HG03108 (cell line): ENCODE measurements around the gene REV3L.
"Not testable (repeated sequence)": the region's sequence is repeated elsewhere in the genome, so short reads cannot be mapped to it uniquely, and the experiment has no call there.

ENCODE experiments used
- ATAC-seq: cut with Tn5 transposase; IDR thresholded peaks from one replicate; pipeline ENCODE4 v1.9.1; 2021; ENCODE audit warnings: moderate library complexity; ENCODE audit not compliant: unreplicated experiment

The REV3L gene

DNA sequence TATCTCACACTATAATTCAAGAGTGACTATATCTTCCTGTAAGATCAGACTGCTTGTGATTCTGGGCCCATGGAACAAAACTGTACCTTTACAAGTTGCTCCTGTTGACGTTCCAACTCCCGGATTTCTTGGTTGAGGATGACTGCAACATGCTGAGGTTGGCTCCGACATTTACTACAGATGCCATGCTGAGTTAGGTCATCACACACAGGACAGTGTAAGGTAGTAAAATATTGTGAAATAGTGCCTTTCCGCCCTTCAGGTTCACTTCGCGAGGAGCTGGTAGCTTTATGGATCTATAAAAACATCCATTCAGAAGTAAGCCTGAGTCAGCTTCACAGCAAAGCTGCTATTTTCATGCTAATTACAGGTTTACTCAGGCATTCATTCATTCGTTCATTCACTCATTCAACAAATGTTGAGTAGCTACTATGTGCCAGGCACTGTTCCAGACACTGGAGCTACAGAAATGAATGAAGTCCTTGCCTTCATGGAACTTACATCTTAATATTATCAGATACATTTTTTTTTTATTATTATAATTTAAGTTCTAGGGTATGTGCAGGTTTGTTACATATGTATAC is 175.7 kb downstream of the REV3L start:
- no peak for ATAC-seq

DNA sequence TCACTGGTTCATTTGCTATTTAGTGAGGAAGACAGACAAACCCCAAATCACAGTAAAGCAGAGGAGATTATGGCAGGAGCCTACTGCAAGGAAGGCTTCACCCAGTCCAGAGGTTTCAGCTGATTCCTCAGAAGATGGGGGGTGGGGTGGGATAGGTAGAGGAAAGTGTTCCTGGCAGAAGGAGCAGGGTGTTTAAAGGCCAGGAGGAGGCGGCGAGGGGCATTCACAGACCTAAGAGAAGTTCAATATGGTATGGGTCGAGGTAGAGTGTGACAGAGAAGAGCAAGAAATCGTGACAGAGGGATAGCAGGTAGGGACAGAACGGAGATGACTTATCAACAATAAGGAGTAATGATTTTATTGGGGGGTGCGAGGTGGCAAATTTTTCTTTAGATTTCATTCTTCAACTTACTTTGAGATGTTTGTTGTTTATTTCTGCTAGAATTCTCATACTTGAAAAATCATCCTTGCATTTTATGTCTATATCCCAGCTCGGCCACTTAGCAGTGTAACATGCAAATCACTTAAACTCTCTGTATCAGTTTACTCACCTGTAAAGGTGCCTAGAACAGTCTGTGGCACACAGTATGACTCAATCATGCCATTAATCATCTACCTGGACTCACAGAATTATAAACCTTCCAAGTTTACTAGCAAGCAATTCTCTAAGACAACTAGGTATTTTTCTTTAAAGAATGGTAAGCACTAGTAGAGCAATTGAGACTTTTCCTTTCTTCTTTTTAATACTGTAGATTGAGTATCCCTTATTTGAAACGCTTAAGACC is 176.7 kb downstream of the REV3L start:
- no peak for ATAC-seq

DNA sequence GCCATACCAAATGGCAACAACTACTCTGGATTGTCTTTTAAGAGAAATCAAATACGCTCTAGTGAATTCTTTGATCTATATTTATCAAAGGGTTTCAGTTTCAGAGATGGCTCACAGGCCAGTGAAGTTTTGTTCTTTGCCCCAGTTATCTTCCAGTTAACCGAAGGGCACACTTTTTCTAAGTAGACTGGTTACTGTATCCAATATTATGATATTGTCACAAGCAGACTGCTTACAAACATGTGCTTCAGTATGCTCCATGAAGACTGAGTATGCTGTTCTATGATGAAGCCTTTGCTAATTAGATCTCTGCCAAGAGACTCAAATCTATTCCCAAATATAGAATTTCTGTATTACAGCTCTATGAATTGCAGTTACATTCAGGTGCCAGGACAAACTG is 181.1 kb downstream of the REV3L start:
- ATAC-seq = peak; percentile 57

DNA sequence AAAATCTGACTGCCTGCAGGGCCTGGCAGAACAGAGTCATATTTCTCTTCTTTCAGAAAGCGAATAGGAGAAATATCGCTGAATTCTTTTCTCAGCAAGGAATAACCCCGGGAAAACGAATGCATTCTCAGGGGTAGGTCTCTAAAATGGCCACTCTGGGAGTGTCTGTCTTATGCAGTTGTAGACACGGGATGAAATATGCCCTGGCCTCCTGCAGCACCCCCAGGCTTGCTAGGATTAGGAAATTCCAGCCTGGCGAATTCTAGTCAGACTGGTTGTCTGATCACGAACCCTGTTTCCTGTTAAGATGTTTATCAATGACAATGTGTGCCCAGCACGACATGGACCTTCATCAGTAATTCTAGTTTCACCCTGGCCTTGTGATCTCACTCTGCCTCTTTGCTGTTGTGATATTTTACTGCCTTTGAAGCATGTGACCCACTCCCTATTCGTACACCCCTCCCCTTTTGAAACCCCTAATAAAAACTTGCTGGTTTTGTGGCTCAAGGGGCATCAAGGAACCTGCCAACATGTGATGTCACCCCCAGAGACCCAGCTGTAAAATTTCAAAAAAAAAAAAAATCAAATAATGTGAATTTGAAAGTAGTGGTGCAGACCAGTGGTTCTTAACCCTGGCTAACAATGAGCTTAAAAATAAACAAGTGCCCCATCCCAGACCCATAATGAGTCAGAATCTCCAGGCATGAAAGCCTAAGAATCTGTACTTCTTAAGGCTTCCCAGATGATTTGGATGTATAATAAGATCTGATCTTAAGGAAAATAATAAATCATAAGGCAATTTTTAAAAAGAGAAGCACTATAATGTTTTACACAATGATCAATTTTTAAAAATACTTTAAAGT is 181.8 kb downstream of the REV3L start:
- ATAC-seq = not testable (repeated sequence)

DNA sequence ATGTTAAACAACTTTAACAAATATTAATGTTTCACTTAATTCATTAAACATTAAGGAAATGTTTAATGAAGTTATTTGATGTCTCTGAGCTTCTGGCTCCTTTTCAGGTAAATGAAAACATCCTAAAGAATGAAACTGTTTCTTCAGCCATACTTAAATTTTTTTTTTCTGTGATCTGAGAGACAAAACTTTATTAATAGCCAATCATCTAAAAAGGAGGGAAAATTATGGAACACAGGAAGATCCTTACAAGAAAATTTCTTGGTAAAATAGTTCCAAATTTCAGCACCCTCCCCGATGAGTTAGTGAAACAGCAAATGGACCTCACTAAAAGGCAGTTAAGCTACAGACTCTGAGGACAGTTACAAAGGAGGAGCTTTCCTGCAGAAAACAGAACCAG is 185.2 kb downstream of the REV3L start:
- ATAC-seq = no peak

DNA sequence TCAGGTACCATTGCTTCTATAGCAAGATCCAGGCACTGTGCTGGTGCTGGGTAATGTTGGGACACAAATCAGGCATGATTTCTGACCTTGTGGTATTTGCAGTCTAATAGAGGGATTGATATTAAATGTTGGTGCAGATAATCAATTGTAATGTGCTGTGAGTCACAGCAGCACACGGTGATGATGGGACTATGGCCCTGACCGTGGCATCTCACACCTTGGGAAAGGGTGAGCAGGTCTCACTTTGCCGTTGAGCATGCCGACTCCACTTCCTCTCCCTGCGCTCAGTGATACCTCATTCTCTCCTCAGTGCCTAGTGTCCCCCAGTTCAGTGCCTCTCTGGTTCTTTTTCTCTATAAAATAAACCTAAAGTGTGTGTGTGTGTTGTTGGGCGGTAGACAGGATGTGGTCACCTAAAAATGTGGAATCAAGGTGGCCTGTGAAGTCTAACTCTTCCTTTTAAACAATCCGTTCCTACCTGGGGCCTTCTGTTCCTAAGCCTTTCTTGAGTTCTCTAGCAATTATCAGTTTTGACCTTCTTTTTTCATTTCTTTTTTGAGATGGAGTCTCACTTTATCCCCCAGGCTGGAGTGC is 188.5 kb downstream of the REV3L start:
- ATAC-seq = no peak

DNA sequence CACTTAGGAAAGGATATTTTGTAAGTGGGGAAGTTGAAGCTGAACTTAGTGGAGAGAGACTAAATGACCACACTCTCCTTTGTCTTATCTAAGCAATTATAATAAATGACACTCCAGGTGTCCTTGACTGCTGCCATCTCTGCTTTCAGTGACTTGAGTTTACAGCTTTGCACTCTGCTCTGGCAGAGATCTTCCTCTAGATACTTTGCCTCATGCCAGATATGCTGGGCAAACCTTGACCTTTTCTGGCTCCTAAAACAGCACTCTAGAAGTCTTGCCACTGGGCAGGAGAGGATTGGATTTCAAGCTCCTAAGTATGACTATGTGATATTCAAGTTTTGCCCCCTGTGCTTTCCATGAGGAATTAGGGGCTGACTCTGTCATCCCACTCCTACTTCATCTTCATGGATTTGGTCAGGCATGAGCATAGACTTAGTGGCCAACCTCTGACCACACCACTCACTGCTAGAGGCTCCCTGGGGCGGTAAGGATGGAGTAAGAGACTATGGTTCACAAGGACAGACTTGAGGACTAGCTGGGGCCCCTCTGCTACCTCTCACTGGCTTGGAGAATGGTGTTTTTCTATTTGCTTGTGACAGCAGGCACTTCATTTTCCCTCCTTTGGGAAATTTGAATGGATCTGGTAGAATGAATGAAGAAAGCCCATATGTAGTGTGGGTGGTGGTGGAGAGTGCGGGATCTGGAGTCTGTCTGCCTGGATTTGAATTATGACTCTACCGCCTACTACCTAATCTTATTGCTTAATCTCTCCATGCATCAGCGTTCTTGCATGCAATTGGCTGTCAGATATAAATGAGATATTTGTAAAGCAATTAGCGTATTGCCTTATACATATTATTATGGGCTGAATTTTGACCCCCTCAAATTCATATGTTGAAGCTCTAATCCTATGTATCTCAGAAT is 191.4 kb downstream of the REV3L start:
- peak; percentile 14 for ATAC-seq

DNA sequence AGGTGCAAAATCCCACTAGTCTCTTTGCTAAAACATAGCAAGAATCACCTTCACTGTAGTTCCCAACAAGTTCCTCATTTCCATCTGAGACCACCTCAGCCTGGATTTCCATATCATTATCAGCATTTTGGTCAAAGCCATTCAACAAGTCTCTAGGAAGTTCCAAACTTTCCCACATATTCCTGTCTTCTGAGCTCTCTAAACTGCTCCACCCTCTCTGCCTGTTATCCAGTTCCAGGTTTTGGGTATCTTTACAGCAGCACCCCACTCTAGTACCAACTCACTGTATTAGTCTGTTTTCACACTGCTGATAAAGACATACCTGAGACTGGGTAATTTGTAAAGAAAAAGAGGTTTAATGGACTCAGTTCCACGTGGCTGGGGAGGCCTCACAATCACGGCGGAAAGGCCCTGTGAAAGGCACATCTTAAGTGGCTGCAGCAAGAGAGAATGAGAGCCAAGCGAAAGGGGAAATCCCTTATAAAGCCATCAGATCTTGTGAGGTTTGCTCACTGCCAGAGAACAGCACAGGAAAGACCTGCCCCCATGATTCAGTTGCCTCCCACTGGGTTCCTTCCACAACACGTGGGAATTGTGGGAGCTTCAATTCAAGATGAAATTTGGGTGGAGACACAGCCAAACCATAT is 192.2 kb downstream of the REV3L start:
- peak; percentile 77 for ATAC-seq

DNA sequence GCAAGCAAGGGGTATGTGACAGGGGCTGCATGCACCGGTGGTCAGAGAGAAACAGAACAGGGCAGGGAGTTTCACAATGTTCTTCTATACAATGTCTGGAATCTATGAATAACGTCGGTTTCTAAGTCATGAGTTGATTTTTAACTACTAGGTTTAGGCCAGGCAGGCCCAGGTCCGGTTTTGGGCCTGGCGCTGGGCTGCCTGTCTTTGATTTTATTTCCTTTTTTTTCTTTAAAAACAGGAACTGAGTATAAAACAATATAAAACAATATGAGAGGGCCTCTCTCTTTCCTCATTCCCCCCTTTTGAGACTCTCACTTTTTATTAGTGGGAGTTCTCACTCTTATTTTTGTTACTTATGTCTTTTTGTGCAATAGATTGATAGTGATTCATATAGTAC is 198.7 kb downstream of the REV3L start:
- not testable (repeated sequence) for ATAC-seq

DNA sequence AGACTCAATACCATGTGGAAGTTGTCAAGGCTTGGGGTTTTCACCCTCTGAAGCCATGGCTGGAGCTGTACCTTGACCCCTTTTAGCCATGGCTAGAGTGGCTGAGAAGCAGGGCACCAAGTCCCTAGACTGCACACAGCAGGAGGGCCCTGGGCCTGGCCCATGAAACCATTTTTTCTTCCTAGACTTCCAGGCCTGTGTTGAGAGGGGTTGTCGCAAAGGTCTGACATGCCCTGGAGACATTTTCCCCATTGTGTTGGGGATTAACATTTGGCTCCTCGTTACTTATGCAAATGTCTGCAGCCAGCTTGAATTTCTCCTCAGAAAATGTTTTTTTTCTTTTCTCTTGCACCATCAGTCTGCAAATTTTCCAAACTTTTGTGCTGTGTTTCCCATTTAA is 199.3 kb downstream of the REV3L start:
- ATAC-seq = no peak

DNA sequence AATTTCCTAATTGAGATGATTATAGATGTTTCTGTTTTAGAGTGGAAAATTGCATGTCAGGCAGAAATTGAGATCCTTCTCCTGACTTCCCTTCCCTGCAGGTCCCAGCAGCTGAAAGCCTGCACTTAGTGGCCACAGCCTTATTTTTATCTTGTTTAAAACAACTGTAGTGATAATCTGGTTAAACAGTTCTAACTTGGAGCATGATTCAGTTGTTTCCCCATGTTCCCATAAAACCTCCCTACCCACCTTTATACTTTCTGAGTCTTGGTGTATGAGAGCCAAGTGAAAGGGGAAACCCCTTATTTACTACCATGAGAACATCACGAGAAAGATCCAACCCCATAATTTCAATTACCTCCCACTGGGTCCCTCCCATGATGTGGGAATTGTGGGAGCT is 200.5 kb downstream of the REV3L start:
- no peak for ATAC-seq

DNA sequence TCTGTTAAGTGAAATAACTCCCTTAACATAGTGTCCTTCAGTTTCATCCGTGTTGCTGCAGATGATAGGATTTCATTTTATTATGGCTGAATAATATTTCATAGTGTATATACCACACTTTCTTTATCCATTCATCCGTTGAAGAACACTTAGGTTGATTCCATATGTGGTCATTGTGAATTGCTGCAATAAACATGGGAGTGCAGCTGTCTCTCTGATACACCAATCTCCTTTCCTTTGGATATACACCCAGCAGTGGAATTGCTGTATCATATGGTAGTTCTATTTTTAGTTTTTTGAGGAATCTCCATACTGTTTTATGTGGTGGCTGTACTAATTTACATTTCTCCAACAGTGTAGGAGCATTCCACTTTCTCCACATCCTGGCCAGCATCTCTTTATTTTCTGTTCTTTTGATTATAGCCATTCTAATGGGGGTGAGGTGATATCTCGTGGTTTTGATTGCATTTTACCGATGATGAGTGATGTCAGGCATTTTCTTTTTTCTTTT is 202.5 kb downstream of the REV3L start:
- ATAC-seq = no peak

DNA sequence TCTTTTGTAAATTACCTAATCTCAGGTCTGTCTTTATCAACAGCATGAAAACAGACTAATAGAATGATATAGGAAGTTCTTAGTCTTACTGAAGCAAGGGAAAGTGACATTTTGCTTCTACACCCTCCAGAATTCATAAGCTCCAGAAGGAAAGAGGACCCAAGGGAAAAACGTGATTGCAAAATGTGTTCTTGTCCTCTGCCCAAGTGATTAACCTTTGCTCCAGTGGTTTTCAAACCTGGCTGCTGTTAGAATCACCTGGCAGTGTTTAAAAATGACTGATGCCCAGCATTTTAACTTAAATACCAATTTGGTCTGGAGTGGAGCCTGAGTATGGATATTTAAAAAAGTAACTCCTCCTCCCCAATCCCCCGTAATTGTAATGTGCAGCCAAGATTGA is 204.3 kb downstream of the REV3L start:
- no peak for ATAC-seq

DNA sequence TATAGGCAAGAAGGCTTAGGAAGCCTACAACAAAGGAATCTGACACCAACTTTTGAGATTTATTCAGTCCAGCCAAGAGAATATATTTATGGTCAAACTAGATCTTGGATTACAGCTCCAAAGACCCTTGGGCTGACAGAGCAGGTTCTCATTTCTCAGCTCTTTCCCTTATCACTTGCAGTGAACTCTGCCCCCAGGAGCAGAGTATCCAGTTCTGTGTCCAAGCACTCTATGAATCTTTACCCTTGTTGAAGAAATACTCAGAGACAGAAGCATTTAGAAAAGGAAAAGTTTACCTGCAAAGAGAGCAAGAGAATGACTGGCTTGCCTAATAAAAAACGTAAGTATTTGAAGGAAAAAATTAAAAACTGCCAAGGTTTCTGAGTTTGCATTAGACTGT is 205.2 kb downstream of the REV3L start:
- no peak for ATAC-seq

DNA sequence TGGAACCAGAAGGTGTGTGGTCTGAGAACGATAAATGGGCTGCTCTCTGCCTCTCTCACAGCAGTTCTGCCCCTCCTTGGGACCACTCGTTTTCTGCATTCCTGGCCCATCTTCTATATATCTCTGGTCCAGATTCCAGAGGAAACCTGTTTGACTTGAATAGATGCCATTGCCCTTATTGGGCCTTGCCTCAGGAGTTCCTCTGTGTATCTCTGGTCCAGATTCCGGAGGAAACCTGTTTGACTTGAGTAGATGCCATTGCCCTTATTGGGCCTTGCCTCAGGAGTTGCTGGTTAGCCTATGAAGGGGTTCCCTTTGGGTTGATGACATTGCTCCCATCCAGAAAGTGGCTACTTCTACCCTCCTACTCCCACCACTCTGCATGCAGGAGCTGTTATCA is 206.3 kb downstream of the REV3L start:
- ATAC-seq = no peak

DNA sequence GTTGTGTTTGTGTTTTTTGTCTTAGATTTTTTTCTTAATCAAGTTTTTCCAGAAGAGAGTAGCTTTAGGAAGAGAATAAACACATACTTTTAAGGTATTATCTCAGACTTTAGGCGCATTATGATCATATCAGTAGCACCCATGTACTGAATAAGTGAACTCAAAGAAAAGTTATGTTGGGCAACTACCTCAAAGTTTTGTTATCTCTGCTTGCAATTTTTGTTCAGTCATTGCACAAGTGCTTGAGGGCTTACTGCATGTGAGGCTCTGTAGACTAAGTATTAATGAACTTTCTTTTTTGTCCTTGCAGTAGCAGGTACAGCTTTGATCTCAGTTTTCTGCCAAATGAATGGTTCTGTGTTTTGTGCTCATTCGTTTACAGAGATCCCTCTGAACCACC is 206.7 kb downstream of the REV3L start:
- no peak for ATAC-seq

DNA sequence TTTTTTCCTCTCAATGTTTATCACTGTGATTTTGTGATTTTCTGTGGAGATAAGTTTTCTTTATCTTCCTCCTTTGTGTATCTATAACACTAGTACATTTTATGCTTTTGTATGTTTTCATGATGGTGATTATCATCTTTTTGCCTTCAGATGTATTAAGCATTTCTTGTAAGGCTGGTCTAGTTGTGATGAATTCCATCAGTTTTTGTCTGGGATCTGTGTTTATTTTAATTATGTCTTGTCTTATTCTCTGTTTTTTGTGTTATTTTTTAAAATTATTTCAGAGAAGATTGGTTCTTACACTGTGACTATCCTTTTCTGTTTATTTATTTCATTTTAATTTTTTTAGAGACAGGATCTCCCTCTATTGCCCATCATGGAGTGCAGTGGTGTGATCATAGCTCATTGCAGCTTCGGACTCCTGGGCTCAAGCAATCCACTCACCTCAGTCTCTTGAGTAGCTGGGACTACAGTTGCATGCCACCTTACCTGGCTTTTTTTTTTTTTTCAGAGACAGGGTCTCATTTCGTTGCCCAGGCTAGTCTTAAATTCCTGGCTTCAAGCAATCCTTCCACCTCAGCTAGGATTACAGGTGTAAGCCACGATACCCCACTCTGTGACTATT is 208.3 kb downstream of the REV3L start:
- no peak for ATAC-seq

DNA sequence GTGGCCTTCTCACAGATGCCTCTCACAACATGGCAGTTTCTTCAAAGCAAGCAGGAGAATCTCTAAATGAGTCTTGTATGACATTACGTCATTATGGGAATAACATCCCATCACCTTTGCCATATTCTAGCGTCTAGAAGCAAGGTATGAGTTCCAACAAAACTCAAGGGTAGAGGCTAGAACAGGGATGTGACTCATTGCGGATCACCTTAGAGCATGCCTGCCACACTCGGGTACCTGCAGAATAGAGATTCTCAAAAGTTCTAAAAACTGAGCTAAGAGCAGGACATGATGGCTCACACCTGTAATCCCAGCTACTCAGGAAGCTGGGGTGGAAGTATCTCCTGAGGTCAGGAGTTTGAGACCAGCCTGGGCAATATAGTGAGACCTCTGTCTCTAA is 212.9 kb downstream of the REV3L start:
- no peak for ATAC-seq

DNA sequence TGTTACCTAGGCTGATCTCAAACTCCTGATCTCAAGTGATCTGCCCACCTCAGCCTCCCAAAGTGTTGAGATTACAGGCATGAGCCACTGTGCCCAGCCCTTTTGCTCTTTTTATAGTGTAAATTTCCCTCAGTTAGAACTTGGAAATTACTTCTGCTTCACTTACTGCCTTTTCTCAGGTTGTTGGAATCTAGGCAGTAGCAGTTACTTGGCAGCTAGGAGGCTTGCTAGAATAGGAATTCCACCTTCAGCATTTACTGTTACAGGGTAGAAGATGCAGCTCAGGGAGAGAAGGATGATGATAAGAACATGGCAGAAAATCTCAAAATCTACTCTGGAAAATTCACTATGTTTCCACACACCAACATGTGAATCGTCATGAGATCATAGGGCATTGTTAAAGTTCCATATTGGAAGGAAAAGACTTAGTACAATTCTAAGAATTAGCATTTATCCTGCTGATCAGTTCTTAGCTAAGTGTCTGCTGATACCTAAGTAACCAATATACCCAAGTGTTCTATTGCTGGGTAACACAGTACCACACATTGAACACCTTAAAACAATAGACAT is 213.5 kb downstream of the REV3L start:
- ATAC-seq = no peak
